Calu3 (cell line): Measurements from ENCODE around the gene ZC3HAV1. TPM values are rescaled to one million over a fixed set of nuclear protein-coding genes. Genes with fewer than 3 reads are reported as not detected.
"Not testable (repeated sequence)": the region's sequence is repeated elsewhere in the genome, so short reads cannot be mapped to it uniquely, and the experiment has no call there.

Experiments used
- BruUV-seq: library from RNA; stranded (reverse); fragments of 400-500 nt; replicated peaks from 2 replicates; lab custom pipeline; 2021; lab: Mats Ljungman, UMichigan
- CTCF ChIA-PET: fragments of 300-600 bp; sonication (Branson Sonifier 250); formaldehyde crosslinking; loops from one replicate; lab custom pipeline; 2022; ENCODE audit warnings: antibody characterized with exemption; lab: Charles Lee
- DNase-seq: peaks from one replicate; pipeline ENCODE4 v3.0.0; 2022
- H3K27ac Mint-ChIP-seq: one replicate; pipeline ENCODE4 v1.8.0; 2022; ENCODE audit warnings: mixed read lengths; ENCODE audit not compliant: unreplicated experiment
- H3K27me3 Mint-ChIP-seq: one replicate; pipeline ENCODE4 v1.8.0; 2022; ENCODE audit warnings: mixed read lengths; ENCODE audit not compliant: unreplicated experiment
- H3K36me3 Mint-ChIP-seq: one replicate; pipeline ENCODE4 v1.8.0; 2022; ENCODE audit warnings: mild to moderate bottlenecking, moderate library complexity, mixed read lengths; ENCODE audit not compliant: insufficient read depth, unreplicated experiment
- H3K4me1 Mint-ChIP-seq: one replicate; pipeline ENCODE4 v1.8.0; 2022; ENCODE audit warnings: mild to moderate bottlenecking, low read depth, mixed read lengths; ENCODE audit not compliant: unreplicated experiment
- H3K4me3 Mint-ChIP-seq: one replicate; pipeline ENCODE4 v1.8.0; 2022; ENCODE audit warnings: mild to moderate bottlenecking, low read depth, moderate library complexity, mixed read lengths; ENCODE audit not compliant: unreplicated experiment
- H3K9me3 Mint-ChIP-seq: one replicate; pipeline ENCODE4 v1.8.0; 2022; ENCODE audit warnings: low read depth, mixed read lengths; ENCODE audit not compliant: unreplicated experiment
- intact Hi-C: fragments of 100-400 bp; cut with micrococcal nuclease; formaldehyde crosslinking; loops from one replicate; pipeline ENCODE4 v1.10.0; 2022; ENCODE audit not compliant: unreplicated experiment
- total RNA-seq: library from RNA; stranded (reverse); gene quantifications from 2 replicates; pipeline ENCODE4 v1.2.3, GENCODE V29; 2022
- TF ChIP-seq, protein P1 (sequence below): fragments of 200-600 bp; IDR thresholded peaks from one replicate; pipeline ENCODE4 v1.8.0; 2022; ENCODE audit warnings: antibody characterized with exemption; ENCODE audit not compliant: unreplicated experiment

The ZC3HAV1 gene
- total RNA-seq, 1 experiment from 2014 or later: 63.4 TPM

DNA sequence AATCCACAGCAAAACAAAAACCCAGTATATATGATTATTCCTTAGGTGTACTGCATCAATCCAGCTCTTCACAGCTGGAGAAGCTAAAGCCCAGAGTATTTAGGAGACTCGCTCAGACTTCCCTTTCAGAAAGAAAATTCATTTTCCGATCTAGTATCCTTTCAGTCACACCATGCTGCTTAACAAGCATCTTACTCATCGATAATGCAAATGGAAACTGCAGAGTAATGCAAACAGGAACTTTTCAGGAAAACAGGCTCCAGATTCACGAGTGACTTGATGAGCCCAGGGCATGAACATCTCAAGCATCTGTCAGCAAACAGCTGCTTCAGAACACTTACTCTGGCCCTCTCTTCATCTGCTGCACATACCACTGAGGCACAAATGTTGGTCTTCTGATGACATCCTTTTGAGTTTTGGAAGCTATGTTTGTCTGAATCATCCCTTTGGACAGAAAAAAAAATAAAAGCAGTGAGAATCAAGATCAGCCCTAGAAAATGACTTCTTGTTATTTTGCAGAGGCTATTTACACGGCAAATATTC lies 48.8 kb downstream of the ZC3HAV1 start:
- H3K27me3 Mint-ChIP-seq: no peaks in the 10 kb centered on the region
- no peaks in the 10 kb centered on the region for H3K9me3 Mint-ChIP-seq
- no peaks in the 10 kb centered on the region for H3K4me1 Mint-ChIP-seq
- intact Hi-C loops: no loop called here
- CTCF ChIA-PET: interaction anchor here (0.6 kb wide), 2 partner anchors 8 to 27 kb away, joined by 3 read pairs; no protein-coding TSS in a partner anchor
- H3K27ac Mint-ChIP-seq: no peak overlapping the region
- no peak overlapping the region for H3K4me3 Mint-ChIP-seq
- no peak for DNase-seq
- peaks cover 12% of the 10 kb centered on the region for H3K36me3 Mint-ChIP-seq
- BruUV-seq: TSS peak; percentile 27
- TF ChIP-seq, protein P1, sequence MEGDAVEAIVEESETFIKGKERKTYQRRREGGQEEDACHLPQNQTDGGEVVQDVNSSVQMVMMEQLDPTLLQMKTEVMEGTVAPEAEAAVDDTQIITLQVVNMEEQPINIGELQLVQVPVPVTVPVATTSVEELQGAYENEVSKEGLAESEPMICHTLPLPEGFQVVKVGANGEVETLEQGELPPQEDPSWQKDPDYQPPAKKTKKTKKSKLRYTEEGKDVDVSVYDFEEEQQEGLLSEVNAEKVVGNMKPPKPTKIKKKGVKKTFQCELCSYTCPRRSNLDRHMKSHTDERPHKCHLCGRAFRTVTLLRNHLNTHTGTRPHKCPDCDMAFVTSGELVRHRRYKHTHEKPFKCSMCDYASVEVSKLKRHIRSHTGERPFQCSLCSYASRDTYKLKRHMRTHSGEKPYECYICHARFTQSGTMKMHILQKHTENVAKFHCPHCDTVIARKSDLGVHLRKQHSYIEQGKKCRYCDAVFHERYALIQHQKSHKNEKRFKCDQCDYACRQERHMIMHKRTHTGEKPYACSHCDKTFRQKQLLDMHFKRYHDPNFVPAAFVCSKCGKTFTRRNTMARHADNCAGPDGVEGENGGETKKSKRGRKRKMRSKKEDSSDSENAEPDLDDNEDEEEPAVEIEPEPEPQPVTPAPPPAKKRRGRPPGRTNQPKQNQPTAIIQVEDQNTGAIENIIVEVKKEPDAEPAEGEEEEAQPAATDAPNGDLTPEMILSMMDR: no peak

DNA sequence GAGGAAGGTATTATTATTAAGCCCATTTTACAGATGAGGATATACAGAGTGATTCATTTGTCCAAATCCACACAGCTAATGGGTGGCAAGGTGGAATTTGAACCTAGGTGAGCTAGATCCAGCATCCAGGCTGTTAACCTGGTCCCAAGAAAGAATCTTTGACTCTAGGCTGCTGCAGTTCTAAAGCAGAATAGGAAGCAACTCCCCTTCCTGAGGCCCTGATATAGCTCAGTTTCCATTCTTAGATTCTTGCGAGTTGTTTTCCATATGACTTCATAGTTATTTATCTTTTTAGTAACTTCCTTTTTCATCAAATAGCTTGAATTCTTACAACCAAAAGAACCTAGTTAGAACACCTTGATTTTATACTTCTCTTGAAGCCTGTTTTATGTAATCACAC lies 49.6 kb downstream of the ZC3HAV1 start:
- H3K27ac Mint-ChIP-seq: no peak overlapping the region
- no peaks in the 10 kb centered on the region for H3K9me3 Mint-ChIP-seq
- TF ChIP-seq, protein P1: no peak
- CTCF ChIA-PET: interaction anchor here (0.5 to 0.6 kb wide), 3 partner anchors 9 to 28 kb away, joined by 3 read pairs; no protein-coding TSS in a partner anchor
- H3K4me1 Mint-ChIP-seq: no peaks in the 10 kb centered on the region
- no TSS peak for BruUV-seq
- DNase-seq: no peak
- H3K27me3 Mint-ChIP-seq: no peaks in the 10 kb centered on the region
- H3K4me3 Mint-ChIP-seq: no peak overlapping the region
- intact Hi-C loops: no loop called here
- H3K36me3 Mint-ChIP-seq: peaks cover 12% of the 10 kb centered on the region

DNA sequence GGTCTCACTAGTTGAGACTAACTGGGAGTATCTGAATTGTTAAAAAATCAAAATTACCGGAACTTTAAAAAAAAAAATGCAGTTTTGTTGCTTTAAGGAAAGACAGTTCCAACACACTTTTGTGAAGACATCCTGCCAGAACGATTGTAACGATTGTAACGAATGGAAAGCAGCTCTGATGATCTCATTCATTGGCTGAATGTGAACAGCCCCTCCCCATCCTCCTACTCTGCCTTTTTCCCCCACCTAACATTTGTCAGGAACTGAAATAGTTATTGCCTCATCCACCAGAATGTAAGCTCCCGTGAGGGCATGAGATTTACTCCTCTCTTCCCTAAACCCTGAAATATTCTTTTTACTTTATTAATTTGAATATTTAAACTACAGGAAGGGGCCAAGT lies 50.6 kb downstream of the ZC3HAV1 start:
- H3K4me3 Mint-ChIP-seq: no peak overlapping the region
- CTCF ChIA-PET: interaction anchor here (0.5 to 0.6 kb wide), 2 partner anchors 34 to 113 kb away, joined by 3 read pairs; no protein-coding TSS in a partner anchor
- BruUV-seq: no TSS peak
- intact Hi-C loops: no loop called here
- peaks cover 19% of the 10 kb centered on the region for H3K36me3 Mint-ChIP-seq
- TF ChIP-seq, protein P1: no peak
- H3K27ac Mint-ChIP-seq: no peak overlapping the region
- DNase-seq: no peak
- H3K4me1 Mint-ChIP-seq: no peaks in the 10 kb centered on the region
- H3K27me3 Mint-ChIP-seq: no peaks in the 10 kb centered on the region
- H3K9me3 Mint-ChIP-seq: no peaks in the 10 kb centered on the region

DNA sequence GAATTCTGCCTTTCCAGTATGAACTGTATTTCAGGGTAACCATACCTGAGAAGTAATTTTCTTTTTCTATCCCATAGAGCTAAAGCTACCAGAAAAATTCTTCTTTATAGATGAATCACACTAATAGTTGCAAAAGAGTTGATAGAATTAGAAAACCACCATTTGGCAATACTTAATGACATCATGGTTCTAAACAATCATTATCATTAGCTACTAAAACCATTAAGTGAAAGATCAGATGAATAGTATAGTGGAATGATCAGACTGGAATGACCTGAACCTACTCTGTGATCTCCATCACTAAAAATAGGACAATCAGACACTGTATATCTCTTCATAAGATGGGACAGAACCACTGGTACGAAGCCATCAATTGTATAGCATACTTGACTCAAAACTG lies 53.8 kb downstream of the ZC3HAV1 start:
- intact Hi-C loops: no loop called here
- no TSS peak for BruUV-seq
- H3K4me3 Mint-ChIP-seq: no peak overlapping the region
- H3K36me3 Mint-ChIP-seq: peaks cover 26% of the 10 kb centered on the region
- TF ChIP-seq, protein P1: no peak
- H3K9me3 Mint-ChIP-seq: no peaks in the 10 kb centered on the region
- DNase-seq: no peak
- no peaks in the 10 kb centered on the region for H3K27me3 Mint-ChIP-seq
- H3K4me1 Mint-ChIP-seq: no peaks in the 10 kb centered on the region
- no peak overlapping the region for H3K27ac Mint-ChIP-seq
- CTCF ChIA-PET: interaction anchor here (0.7 kb wide), 1 partner anchor 20 kb away, joined by 3 read pairs; no protein-coding TSS in a partner anchor

DNA sequence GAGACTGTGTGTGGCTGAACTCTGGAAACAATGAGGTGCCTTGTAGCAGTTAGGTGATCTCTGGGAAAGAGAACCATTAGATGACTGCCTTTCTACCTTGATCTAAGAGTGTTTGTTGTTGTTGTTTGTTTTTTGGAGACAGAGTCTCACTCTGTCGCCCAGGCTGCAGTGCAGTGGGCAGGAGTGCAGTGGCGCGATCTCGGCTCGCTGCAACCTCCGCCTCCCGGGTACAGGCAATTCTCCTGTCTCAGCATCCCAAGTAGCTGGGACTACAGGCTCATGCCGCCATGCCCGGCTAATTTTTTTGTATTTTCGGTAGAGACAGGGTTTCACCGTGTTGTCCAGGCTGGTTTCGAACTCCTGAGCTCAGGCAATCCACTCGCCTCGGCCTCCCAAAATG lies 54.9 kb downstream of the ZC3HAV1 start:
- peaks cover 27% of the 10 kb centered on the region for H3K36me3 Mint-ChIP-seq
- H3K27ac Mint-ChIP-seq, BruUV-seq, H3K4me3 Mint-ChIP-seq, DNase-seq, H3K4me1 Mint-ChIP-seq, H3K27me3 Mint-ChIP-seq, H3K9me3 Mint-ChIP-seq, intact Hi-C loops: not testable (repeated sequence)
- CTCF ChIA-PET: interaction anchor here (0.8 kb wide), 1 partner anchor 13 kb away, joined by 4 read pairs; no protein-coding TSS in a partner anchor
